Kidney epithelial cell (primary cell): ENCODE results near the gene YES1. TPM values are rescaled to one million over a fixed set of nuclear protein-coding genes. Genes with fewer than 3 reads are reported as not detected.
"Not testable (repeated sequence)": the region's sequence is repeated elsewhere in the genome, so short reads cannot be mapped to it uniquely, and the experiment has no call there.

Source experiments
- DNase-seq: peaks from one replicate; pipeline ENCODE4 v3.0.0-alpha.2; 2010; ENCODE audit warnings: low read depth
- H3K27me3 ChIP-seq: 2 replicates; pipeline ENCODE4 v1.6.0; 2011; ENCODE audit warnings: low read length; ENCODE audit not compliant: control insufficient read depth, insufficient read depth
- H3K36me3 ChIP-seq: 2 replicates; pipeline ENCODE4 v1.5.1; 2011; ENCODE audit warnings: low read length; ENCODE audit not compliant: control insufficient read depth, insufficient read depth
- H3K4me3 ChIP-seq: 2 replicates; pipeline ENCODE4 v1.5.1; 2011; ENCODE audit warnings: low read depth, mild to moderate bottlenecking, control low read depth, low read length
- total RNA-seq: library from RNA; depleted of rRNA; stranded (reverse); fragments of >200 nt; gene quantifications from 2 replicates; pipeline ENCODE4 v1.2.3, GENCODE V29; 2015
- TF ChIP-seq, protein P1 (sequence below): IDR thresholded peaks from 2 replicates; pipeline ENCODE4 v1.5.1; 2011; ENCODE audit warnings: mild to moderate bottlenecking, moderate library complexity, low read length, control low read depth, inconsistent platforms; ENCODE audit not compliant: insufficient read depth, poor library complexity, severe bottlenecking

The YES1 gene
- total RNA-seq, 1 donor from 2014 or later, result 135 TPM

DNA sequence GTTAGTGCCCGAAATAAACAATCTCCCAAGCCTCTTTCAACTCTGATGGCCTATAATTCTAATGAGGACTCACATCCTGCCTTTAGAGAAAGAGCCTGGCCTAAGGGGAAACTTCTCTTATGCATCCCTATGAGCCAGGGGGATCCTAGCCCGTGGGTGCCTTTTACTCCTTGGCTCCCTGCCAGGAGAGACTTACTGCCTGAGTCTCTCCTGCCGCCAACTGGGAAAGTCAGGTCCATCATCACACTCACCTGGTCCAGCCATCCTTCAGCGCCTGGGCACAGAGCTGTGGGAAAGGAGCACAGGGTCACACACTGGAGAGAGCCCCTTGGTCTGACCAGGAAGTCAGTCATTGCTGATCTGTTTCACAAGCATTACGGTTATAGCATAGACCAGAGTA is 123.7 kb downstream of the YES1 start:
- no peak overlapping the region for H3K4me3 ChIP-seq

DNA sequence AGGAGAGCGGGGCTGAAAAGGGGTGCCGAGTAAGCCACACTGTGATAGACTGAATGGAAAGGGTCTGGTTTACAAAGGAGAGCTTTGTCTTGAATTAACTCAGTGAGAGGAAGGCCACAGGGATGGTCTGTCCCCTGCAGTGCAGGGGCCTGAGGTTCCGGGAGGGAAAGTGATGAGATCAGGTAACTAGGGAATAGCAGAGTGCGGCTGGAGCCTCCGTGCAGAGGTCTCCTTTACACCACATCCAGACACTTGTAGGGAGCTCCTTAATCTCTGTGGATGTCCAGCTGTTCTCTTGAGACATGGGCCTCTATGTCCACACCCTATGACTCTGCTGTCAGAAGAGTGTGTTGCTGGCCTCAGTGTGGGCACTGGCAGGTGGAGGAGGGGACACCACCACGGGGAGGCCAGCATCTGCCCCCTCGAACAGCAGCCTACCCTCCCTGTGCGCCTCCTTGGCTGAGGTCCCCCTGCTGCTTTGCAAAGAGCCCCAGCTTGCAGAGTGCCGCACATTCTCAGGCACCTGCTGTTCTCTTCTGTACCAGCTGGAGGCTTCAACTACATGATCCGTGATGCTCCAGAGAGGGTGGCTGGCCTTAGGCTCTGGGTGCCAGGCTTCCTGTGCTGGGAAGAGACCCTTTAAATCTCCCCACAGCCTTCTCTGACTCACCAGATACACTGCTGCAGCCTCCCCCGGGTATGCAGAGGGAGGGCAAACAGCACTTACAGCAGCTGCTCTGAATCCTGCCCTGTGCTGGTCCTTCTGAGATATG is 125.5 kb downstream of the YES1 start:
- Histone ChIP-seq H3K4me3 (no peak overlapping the region), H3K27me3 (no peaks in the 10 kb centered on the region), H3K36me3 (peaks cover 1% of the 10 kb centered on the region)
- TF ChIP-seq, protein P1, sequence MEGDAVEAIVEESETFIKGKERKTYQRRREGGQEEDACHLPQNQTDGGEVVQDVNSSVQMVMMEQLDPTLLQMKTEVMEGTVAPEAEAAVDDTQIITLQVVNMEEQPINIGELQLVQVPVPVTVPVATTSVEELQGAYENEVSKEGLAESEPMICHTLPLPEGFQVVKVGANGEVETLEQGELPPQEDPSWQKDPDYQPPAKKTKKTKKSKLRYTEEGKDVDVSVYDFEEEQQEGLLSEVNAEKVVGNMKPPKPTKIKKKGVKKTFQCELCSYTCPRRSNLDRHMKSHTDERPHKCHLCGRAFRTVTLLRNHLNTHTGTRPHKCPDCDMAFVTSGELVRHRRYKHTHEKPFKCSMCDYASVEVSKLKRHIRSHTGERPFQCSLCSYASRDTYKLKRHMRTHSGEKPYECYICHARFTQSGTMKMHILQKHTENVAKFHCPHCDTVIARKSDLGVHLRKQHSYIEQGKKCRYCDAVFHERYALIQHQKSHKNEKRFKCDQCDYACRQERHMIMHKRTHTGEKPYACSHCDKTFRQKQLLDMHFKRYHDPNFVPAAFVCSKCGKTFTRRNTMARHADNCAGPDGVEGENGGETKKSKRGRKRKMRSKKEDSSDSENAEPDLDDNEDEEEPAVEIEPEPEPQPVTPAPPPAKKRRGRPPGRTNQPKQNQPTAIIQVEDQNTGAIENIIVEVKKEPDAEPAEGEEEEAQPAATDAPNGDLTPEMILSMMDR, result no peak
- DNase-seq, result no peak

More for the DNA sequence above, 123.7 kb downstream of the YES1 start:
- Histone ChIP-seq H3K27me3 (no peaks in the 10 kb centered on the region), H3K36me3 (peaks cover 1% of the 10 kb centered on the region)
- DNase-seq, result no peak
- TF ChIP-seq, protein P1, result no peak

DNA sequence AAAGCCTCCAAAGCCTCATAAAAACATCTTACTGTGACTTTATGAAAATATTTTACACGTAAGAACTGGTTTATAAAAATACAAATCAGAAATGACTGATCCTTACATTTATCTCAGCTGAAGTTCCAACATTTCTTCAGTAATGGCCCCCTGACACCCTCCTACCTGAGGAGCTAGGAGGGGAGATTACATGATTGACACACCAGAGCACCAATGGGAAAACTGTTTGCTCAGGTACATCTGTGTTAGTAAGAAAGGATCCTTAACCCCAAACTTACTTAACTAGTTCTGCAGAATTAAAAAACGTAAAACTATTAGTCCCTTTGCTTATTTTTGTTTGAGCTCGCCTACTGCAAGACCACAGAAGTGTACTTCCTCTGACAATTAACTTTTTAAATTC is 126.6 kb downstream of the YES1 start:
- Histone ChIP-seq H3K36me3 (peaks cover 1% of the 10 kb centered on the region), H3K4me3 (no peak overlapping the region), H3K27me3 (no peaks in the 10 kb centered on the region)
- TF ChIP-seq, protein P1, result no peak
- no peak for DNase-seq

DNA sequence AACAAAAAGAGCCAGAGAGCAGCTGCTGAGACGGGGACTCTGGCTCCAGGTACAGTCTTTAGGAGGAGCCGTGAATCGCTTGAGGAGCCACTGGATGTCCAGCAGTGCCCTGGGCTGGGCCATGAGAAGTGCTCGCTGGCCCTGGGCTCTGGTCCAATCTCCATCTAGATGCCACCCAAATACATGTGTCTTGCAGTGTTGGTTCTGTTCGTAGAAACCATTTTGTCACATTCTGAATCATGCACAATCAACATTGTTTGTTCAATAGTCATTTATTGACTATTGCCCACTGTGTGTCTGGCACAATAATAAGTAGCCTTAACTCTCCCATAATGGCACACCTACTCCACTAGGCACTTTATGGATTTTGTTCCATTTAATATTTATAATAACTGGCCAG is 128.5 kb downstream of the YES1 start:
- H3K36me3 ChIP-seq, result no peaks in the 10 kb centered on the region
- no peaks in the 10 kb centered on the region for H3K27me3 ChIP-seq
- DNase-seq, result no peak
- TF ChIP-seq, protein P1, result no peak
- no peak overlapping the region for H3K4me3 ChIP-seq

DNA sequence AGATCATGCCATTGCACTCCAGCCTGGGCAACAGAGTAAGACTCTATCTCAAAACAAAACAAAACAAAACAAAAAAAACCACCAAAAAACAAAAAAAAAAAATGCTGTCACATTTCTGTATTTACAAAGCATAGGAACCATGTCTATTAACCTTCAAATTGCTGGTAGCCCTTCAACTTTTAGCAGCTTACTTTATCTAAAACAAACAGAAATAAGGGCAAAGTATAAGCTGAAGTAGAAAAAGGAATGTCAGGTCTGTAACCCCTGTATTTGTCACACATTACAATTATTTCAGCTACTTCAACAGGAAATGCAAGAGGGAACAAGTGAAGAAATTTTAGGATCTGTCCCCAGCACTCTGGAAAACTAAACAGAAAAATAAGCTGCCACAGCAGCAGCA is 129.2 kb downstream of the YES1 start:
- no peaks in the 10 kb centered on the region for H3K27me3 ChIP-seq
- no peak overlapping the region for H3K4me3 ChIP-seq
- TF ChIP-seq, protein P1, result no peak
- no peaks in the 10 kb centered on the region for H3K36me3 ChIP-seq
- DNase-seq, result no peak

DNA sequence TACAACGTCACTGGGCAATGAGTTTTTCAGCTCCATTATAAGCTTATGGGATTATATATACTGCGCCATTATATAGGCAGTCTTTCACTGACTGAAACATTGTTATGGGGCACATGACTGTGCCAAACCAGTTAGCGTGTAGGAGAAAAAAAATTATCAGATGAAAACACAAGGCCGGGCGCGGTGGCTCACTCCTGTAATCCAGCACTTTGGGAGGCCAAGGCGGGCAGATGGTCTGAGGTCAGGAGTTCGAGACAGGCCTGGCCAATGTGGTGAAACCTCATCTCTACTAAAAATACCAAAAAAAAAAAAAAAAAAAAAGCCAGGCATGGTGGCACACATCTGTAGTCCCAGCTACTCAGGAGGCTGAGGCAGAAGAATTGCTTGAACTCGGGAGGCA is 129.6 kb downstream of the YES1 start:
- not testable (repeated sequence) for H3K36me3 ChIP-seq, H3K27me3 ChIP-seq, H3K4me3 ChIP-seq, DNase-seq
